LNCaP clone FGC (cell line): Measurements from ENCODE around the gene SYCE3.
"Not testable (repeated sequence)": the region's sequence is repeated elsewhere in the genome, so short reads cannot be mapped to it uniquely, and the experiment has no call there.

ENCODE experiments used
- DNase-seq: peaks from one replicate; pipeline ENCODE4 v3.0.0-alpha.2; 2011; ENCODE audit warnings: low read depth
- H3K4me3 ChIP-seq: 2 replicates; pipeline ENCODE4 v1.5.1; 2011; ENCODE audit warnings: mild to moderate bottlenecking, low read depth, low read length, control low read depth
- TF ChIP-seq, protein P1 (sequence below): IDR thresholded peaks from 2 replicates; pipeline ENCODE4 v1.5.1; 2012; ENCODE audit warnings: mild to moderate bottlenecking; ENCODE audit not compliant: control insufficient read depth, insufficient read depth; ENCODE audit errors: extremely low read depth

Gene SYCE3

GRCh38 chr22:50608996-50609395, 46.3 kb upstream of the SYCE3 start:
- DNase-seq, result no peak
- H3K4me3 ChIP-seq, result no peak overlapping the region
- TF ChIP-seq, protein P1, sequence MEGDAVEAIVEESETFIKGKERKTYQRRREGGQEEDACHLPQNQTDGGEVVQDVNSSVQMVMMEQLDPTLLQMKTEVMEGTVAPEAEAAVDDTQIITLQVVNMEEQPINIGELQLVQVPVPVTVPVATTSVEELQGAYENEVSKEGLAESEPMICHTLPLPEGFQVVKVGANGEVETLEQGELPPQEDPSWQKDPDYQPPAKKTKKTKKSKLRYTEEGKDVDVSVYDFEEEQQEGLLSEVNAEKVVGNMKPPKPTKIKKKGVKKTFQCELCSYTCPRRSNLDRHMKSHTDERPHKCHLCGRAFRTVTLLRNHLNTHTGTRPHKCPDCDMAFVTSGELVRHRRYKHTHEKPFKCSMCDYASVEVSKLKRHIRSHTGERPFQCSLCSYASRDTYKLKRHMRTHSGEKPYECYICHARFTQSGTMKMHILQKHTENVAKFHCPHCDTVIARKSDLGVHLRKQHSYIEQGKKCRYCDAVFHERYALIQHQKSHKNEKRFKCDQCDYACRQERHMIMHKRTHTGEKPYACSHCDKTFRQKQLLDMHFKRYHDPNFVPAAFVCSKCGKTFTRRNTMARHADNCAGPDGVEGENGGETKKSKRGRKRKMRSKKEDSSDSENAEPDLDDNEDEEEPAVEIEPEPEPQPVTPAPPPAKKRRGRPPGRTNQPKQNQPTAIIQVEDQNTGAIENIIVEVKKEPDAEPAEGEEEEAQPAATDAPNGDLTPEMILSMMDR, result no peak

DNA sequence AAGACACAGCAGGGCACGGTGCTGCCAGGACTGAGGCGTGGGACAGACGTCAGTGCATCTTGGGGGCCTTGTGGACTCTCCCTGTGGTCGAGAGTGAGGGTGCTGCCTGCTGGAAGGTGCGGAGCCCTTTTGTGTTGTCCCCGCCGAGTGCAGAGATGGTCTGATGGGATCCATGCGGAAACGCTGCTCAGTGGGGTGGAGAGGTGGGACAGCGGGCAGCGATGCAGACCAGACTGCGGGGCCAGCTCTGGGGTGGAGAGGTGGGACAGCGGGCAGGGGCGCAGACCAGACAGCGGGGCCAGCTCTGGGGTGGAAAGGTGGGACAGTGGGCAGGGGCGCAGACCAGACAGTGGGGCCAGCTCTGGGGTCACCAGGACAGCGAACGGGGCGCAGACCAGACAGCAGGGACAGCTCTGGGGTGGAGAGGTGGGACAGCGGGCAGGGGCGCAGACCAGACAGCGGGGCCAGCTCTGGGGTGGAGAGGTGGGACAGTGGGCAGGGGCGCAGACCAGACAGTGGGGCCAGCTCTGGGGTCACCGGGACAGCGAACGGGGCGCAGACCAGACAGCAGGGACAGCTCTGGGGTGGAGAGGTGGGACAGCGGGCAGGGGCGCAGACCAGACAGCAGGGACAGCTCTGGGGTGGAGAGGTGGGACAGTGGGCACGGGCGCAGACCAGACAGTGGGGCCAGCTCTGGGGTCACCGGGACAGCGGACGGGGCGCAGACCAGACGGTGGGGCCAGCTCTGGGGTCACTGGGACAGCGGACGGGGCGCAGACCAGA, 45.5 kb upstream of the SYCE3 start:
- DNase-seq, H3K4me3 ChIP-seq: not testable (repeated sequence)

DNA sequence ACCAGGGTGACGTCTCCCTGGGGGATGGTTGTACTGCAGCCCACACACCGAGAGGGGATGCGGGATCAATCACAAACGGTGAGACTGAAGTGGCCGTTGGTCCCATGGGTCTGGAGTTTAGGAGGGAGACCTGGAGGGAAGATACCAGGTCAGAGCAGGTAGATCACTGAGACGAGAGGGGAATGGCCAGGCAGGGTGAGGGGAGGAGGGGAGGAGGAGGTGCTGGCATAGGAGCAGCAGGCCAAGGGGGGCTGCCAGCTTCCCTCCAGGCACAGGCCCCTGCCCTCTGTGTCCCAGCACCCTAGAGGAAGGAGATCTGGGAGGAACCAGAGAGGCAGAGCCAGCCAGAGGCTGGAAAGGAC, 44.9 kb upstream of the SYCE3 start:
- no peak overlapping the region for H3K4me3 ChIP-seq
- DNase-seq, result no peak
- TF ChIP-seq, protein P1, result no peak

DNA sequence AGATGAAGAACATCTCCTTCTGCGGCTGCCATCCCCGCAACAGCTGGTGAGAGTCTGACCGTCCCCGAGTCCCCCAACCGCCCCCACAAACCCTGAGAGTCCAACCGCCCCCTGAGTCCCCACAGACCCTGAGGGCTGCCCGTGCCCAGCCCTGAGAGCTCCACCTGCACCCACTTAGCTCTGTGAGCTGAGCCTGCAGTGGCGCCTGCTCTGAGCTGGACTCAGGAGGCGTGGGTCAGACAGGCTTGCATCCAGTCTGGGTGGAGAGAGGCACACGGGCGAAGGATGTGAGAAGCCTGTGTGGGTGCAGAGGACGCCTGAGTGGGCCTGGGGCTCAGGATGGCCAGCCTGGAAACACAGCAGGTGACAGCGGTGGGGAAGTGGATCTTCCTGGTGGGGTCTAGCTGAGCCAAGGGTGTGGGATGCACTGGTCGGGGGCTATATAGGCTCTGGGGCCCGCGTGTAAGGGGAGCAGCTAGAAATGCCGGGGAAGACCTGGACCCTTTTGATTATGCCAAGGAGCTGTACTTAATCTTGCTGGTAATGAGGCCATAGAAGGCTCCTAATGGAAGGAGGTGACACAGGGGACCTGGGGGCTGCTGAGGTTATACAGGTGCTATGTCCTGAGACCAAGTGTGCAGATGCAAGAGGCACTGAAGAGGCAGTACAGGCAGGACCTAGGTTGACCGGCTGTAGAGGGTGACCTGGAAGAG, 44.4 kb upstream of the SYCE3 start:
- TF ChIP-seq, protein P1, result no peak
- no peak for DNase-seq
- H3K4me3 ChIP-seq, result no peak overlapping the region

DNA sequence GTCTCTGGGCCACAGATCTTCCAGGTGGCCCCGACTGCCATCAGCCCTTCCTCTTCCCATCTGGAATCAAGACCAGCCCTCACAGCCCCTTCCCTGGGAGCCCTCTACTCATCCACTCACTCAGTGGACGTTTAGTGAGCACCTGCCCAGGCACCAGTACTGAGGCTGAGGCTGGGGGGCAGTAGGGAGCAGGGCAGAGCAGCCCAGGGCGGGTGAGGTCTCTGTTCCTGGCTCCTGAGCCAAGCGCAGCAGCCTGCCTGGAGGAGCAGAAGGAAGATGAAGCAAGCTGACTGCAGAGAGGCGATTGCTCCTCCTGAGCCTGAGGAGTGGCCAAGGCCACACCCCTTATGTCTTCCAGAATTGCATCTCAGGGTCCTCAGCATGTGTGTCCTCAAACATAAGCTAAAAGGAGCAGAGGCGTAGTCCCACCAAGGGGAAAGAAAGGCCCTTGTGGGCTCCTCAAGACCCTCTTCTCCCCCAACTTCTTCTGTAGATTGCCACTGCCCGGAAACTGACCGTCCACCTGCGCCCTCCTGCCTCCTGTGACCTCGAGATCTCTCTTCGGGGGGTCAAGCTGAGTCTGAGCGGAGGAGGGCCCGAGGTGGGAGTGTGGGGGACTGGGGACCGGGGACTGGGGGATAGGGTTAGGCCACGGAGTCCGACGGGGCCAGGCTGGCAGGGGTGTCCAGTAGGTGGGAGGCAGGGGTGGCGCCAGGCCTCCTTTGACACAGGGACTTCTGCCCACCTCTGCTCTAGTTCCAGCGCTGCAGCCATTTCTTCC, 43.6 kb upstream of the SYCE3 start:
- TF ChIP-seq, protein P1, result peak; percentile 48
- no peak for DNase-seq
- H3K4me3 ChIP-seq, result no peak overlapping the region

DNA sequence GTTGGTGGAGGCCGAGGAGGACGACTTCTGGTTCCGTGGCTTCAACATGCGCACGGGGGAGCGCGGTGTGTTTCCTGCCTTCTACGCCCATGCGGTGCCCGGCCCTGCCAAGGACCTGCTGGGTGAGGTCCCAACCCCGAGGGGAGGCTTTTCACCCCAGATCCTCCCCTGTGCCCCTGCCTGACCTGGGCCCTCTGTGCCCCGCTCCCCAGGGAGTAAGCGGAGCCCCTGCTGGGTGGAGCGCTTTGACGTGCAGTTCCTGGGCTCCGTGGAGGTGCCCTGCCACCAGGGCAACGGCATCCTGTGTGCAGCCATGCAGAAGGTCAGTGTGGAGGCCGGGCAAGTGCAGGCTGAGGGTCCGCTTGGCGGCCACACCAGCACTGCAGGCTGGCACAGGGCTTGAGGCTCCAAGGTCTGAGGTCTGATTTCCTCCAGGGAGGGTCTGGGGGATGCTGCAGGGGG, 42.9 kb upstream of the SYCE3 start:
- DNase-seq, result no peak
- TF ChIP-seq, protein P1, result no peak
- H3K4me3 ChIP-seq, result no peak overlapping the region

GRCh38 chr22:50605002-50605612, 42.4 kb upstream of the SYCE3 start:
- no peak for DNase-seq
- TF ChIP-seq, protein P1, result no peak
- H3K4me3 ChIP-seq, result no peak overlapping the region
